NCI-H460 (cell line): Measurements from ENCODE around the gene IFTAP. TPM values are rescaled to one million over a fixed set of nuclear protein-coding genes. Genes with fewer than 3 reads are reported as not detected.

Source experiments
- DNase-seq: peaks from one replicate; pipeline ENCODE4 v3.0.0-alpha.2; 2016; ENCODE audit warnings: low read depth; ENCODE audit errors: extremely low read depth
- total RNA-seq: library from RNA; depleted of rRNA; stranded (reverse); fragments of >200 nt; shearing (Covaris generic); gene quantifications from 2 replicates; pipeline ENCODE4 v1.2.3, GENCODE V29; 2014; rRNA removed

The IFTAP gene
- total RNA-seq, 1 experiment from 2014 or later, result 19.1 TPM

- DNase-seq, result peak; percentile 59
Measured at GRCh38 chr11:36702330-36703054, 108.2 kb downstream of the IFTAP start.

DNA sequence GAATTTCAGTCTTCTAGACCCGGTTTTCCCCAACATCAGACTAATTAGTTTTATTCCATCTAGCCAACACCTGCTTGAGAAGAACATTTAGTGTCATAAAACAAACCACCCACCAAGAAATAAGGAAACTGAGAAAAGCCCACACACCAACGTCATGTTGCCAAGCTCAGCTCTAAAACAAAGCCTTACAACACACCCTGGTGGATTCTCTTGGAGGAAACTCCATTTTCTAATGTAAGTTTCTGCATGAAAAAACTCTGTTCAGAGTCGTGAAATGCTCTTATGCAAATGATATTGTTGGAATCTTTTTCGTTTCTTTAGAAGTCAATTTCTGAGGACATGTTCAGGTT lies 108.7 kb downstream of the IFTAP start:
- DNase-seq, result no peak

Other genes starting within 250 kb of the IFTAP start
- gene TRAF6, start 84.2 kb upstream of the IFTAP start, total RNA-seq, result 5.5 and 7.8 TPM in 2 replicates
- 0.12 and 0.17 TPM in 2 replicates for gene RAG1, start 26.5 kb upstream of the IFTAP start, total RNA-seq
- not detected in 2 replicates for gene RAG2, start 3.7 kb downstream of the IFTAP start, total RNA-seq